Transverse colon (tissue), 4 donors: Measurements from ENCODE around the gene MYH10.

ENCODE experiments used
- EP300 ChIP-seq: sonication (generic); formaldehyde crosslinking; IDR thresholded peaks from one replicate; pipeline ENCODE4 v1.6.1; 2017; ENCODE audit warnings: antibody characterized with exemption, low read depth
- POLR2A ChIP-seq: fragments of 450-650 bp; IDR thresholded peaks from one replicate; pipeline ENCODE4 v1.6.1; 2016; ENCODE audit warnings: antibody characterized with exemption, mild to moderate bottlenecking, moderate library complexity
- POLR2AphosphoS5 ChIP-seq, 3 donors: sonication (generic); formaldehyde crosslinking; IDR thresholded peaks; one replicate each; pipeline ENCODE4 v1.6.1; 2016; ENCODE audit warnings: antibody characterized with exemption in 3 of 3
- TF ChIP-seq, protein P1 (sequence below), 5 experiments: fragments of 200-600 bp in 3 of 5; fragments of 450-650 bp in 2 of 5; sonication (generic) in 3 of 5; IDR thresholded peaks; 1 replicate in 2 of 5; 2 replicates in 3 of 5; pipeline ENCODE4 v1.5.1; 2016 to 2017; ENCODE audit warnings: antibody characterized with exemption in 5 of 5, inconsistent platforms in 3 of 5, mild to moderate bottlenecking in 2 of 5, moderate library complexity in 1 of 5

DNA sequence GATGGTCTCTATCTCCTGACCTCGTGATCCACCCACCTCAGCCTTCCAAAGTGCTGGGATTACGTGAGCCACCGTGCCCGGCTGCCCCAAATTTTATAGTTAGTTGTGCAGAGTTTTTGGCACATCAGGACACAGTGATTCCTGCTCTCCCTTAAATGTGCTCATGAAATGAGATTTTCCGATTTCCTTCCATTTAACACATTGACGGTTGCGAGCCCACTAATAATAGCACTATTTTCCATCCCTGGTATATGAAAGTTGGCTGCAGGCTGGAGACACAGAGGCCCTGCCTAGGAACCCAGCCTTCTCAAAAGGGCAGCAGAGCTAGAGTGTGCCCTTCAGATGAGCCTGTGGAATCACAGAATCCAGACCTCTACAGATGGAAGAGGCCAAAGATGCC is 17.4 kb upstream of the MYH10 start:
- TF ChIP-seq, protein P1, sequence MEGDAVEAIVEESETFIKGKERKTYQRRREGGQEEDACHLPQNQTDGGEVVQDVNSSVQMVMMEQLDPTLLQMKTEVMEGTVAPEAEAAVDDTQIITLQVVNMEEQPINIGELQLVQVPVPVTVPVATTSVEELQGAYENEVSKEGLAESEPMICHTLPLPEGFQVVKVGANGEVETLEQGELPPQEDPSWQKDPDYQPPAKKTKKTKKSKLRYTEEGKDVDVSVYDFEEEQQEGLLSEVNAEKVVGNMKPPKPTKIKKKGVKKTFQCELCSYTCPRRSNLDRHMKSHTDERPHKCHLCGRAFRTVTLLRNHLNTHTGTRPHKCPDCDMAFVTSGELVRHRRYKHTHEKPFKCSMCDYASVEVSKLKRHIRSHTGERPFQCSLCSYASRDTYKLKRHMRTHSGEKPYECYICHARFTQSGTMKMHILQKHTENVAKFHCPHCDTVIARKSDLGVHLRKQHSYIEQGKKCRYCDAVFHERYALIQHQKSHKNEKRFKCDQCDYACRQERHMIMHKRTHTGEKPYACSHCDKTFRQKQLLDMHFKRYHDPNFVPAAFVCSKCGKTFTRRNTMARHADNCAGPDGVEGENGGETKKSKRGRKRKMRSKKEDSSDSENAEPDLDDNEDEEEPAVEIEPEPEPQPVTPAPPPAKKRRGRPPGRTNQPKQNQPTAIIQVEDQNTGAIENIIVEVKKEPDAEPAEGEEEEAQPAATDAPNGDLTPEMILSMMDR (IDR thresholded peaks at IDR 0.05): no peak
- no peak for TF ChIP-seq POLR2A
- no peak for TF ChIP-seq POLR2AphosphoS5 (IDR thresholded peaks at IDR 0.05)
- no peak for TF ChIP-seq EP300
